ENCODE results near the gene ABCF3. TPM values are rescaled to one million over a fixed set of nuclear protein-coding genes. Genes with fewer than 3 reads are reported as not detected.

Gene ABCF3
- total and polyA plus RNA-seq, 2 of the 13 experiments (the other 11 are each of a cell fraction or from before 2014, with no cell fraction given), result 38.8 to 46.5 TPM

GRCh38 chr3:184185461-184186183 is 377 bp upstream of the ABCF3 start (continued):
- TF ChIP-seq NPAS2 (CRISPR knock-in tag; IDR thresholded peaks at IDR 0.05; ENCODE audit: borderline replicate concordance), result no peak
- TF ChIP-seq HNRNPH1 (optimal IDR thresholded peaks at IDR 0.05; ENCODE audit: low read depth, low read length), result peak; percentile 70
- TF ChIP-seq MTF2 (CRISPR knock-in tag; IDR thresholded peaks at IDR 0.05; ENCODE audit: borderline replicate concordance), result 0 out of 2 replicates have a peak, but pooled peaks have one; percentile 36
- no peak for TF ChIP-seq ZNF704 (CRISPR knock-in tag; IDR thresholded peaks at IDR 0.05; ENCODE audit: borderline replicate concordance)
- TF ChIP-seq ZNF605 (CRISPR knock-in tag; IDR thresholded peaks at IDR 0.05), result peak; percentile 84
- TF ChIP-seq NR2F6 (IDR thresholded peaks at IDR 0.05), result no peak
- peak; percentile 46; the same call in 1 of the 2 replicates for TF ChIP-seq NR2F6 (CRISPR knock-in tag; IDR thresholded peaks at IDR 0.05)
- TF ChIP-seq ZNF816 (CRISPR knock-in tag; IDR thresholded peaks at IDR 0.05; ENCODE audit: borderline replicate concordance), result peak; percentile 52; the same call in 1 of the 2 replicates
- TF ChIP-seq GATAD1 (CRISPR knock-in tag; IDR thresholded peaks at IDR 0.05), result no peak
- TF ChIP-seq HMG20A (CRISPR knock-in tag; IDR thresholded peaks at IDR 0.05; ENCODE audit: borderline replicate concordance), result no peak
- TF ChIP-seq PATZ1 (CRISPR knock-in tag; IDR thresholded peaks at IDR 0.05), result peak; percentile 49; the same call in 1 of the 2 replicates
- peak; percentile 53; the same call in 1 of the 2 replicates for TF ChIP-seq E2F5 (CRISPR knock-in tag; conservative IDR thresholded peaks at IDR 0.05)
- TF ChIP-seq ZNF512B (CRISPR knock-in tag; IDR thresholded peaks at IDR 0.05; ENCODE audit: borderline replicate concordance), result no peak
- TF ChIP-seq PHF21A (CRISPR knock-in tag; IDR thresholded peaks at IDR 0.05), result peak; percentile 44; the same call in 1 of the 2 replicates
- no peak for TF ChIP-seq NFYB (CRISPR knock-in tag; IDR thresholded peaks at IDR 0.05)
- TF ChIP-seq SIX4 (CRISPR knock-in tag; IDR thresholded peaks at IDR 0.05), result peak; percentile 16; the same call in 1 of the 2 replicates
- no peak for TF ChIP-seq CERS6 (CRISPR knock-in tag; IDR thresholded peaks at IDR 0.05)
- TF ChIP-seq, protein P1, sequence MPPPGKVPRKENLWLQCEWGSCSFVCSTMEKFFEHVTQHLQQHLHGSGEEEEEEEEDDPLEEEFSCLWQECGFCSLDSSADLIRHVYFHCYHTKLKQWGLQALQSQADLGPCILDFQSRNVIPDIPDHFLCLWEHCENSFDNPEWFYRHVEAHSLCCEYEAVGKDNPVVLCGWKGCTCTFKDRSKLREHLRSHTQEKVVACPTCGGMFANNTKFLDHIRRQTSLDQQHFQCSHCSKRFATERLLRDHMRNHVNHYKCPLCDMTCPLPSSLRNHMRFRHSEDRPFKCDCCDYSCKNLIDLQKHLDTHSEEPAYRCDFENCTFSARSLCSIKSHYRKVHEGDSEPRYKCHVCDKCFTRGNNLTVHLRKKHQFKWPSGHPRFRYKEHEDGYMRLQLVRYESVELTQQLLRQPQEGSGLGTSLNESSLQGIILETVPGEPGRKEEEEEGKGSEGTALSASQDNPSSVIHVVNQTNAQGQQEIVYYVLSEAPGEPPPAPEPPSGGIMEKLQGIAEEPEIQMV (CRISPR knock-in tag; IDR thresholded peaks at IDR 0.05; ENCODE audit: low read depth), result no peak

Data from HepG2 (cell line).